AML-193 (cell line): ENCODE measurements around the gene LDLRAD4.

Experiments
- DNase-seq, 2 experiments: peaks; one replicate each; lab custom pipeline; 2025; lab: John Stamatoyannopoulos, UW

Gene LDLRAD4

DNA sequence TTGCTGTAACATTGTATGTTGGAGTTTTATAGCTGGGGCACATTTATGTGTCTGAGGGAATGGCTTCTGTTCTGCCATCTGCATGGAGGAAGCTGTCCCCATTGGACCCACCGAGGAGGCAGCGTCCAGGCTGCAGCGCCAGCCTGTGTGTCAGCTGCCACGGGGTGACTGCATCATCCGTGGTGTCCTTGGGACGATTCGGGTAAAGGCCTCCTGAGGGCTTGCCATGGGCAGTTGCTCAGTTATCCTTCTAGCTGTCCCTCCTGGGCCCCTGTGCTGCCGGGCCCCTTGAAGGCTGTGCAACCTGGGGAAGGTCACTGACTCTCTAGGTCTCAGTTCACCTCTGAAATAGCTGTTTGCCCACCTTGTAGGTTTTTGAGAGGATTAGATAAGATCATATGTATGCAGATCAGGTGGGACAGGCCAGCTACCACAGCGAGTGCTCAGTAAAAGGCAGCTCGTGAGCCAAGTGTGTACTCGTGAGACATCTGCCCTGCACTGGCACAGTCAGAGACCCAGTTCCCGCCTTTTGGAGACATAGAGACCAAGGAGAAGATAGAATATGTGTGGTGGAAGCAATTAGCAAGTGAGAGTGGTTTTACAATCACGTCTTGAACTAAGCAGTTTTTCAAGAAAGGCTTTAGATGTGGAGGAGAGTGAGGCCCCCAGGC is 10.6 kb downstream of the LDLRAD4 start:
- no peak for DNase-seq

DNA sequence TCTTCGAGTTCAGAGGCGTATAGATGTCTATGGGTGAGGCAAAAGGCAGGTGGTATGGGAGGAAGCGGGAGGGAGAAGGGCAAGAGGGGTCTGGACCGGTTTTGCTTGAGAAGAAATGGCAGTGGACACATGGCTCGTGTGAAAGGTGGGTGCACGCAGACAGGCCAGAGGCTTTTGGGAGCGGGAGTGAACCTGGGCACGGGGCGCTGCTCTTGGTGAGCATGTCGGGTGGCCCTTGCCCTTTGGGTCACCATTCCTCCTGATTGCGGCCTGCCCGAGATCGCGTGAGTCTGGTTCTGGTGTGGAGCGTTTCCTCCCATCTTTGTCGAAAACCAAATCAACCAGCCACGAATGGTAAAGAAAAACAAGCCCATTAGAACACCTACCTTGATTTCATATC is 12.6 kb downstream of the LDLRAD4 start:
- DNase-seq, result no peak

DNA sequence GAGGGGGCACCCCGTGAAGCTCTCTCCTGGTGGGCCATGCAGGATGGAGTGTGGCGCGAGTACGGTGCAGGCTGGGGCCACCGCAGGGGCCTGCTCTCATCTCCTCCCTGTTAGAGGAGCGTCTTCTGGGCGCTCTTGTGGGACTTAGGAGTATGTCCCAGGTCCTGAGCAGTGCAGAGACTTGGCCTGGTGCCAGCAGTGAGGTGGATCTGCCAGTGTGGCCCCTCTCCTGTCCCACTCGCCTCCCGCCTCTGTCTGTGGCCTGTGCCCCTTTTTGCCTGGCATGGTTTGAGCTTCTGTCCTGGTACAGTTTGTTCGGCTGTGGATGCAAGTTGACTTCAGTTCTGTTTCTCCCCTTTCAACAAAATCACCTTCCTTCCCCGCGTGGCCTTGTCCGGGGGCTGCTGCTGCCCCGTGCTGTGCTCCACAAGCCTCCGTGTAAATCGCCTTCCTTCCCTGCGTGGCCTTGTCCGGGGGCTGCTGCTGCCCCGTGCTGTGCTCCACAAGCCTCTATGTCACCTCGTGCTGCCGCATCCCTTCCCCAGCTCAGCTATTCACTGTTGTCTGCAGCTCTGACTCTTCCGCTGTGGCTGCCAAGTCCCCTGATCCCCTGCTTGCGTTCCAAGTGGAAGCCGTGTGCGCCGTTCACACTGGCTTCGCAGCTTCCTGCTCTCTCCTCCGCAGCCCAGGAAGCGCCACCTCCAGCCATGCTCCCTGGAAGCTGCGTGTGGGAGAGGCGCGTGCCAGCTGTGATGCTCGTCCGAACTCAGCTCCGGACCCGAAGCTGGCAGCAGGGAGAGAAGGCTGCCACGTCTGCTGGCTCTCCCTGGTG is 13.7 kb downstream of the LDLRAD4 start:
- DNase-seq, result no peak

DNA sequence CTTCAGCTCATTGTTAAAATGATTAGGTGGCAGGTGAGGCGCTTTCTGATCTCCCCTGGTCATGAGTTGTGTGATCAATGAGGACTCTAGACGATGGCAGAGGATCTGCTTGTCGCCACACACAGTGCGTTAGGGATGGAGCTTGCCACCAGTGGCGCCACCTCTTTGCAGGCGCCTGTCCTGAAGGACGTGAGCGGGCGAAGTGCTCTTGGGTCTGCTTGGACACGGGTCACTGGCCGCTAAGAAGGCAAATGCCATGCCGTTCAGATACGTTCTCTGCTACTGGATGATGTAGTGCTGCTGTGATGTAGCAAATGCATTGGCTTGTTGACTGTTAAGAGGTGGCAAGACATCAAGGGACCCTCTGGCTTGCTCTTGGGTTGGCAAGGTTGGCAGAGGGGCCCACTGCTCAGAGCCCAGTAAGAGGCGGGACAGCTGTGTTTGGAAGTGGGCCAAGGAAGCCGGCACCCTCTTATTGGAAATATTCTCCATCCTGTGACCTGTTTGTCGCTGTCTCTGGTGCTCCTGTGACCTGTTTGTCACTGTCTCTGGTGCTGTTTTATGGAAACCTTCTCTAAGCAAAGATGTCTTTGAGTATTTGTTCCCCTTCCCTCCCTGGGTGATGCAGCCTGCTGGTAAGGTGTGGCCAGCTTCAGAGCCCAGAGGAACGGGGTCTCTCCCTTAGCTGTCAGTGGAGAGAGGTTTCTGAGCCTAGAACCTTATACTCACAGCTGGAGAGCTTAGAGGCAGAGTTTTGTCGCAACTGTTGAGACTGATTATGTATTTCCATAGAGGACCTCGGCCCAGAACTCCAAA is 14.6 kb downstream of the LDLRAD4 start:
- DNase-seq, result no peak

DNA sequence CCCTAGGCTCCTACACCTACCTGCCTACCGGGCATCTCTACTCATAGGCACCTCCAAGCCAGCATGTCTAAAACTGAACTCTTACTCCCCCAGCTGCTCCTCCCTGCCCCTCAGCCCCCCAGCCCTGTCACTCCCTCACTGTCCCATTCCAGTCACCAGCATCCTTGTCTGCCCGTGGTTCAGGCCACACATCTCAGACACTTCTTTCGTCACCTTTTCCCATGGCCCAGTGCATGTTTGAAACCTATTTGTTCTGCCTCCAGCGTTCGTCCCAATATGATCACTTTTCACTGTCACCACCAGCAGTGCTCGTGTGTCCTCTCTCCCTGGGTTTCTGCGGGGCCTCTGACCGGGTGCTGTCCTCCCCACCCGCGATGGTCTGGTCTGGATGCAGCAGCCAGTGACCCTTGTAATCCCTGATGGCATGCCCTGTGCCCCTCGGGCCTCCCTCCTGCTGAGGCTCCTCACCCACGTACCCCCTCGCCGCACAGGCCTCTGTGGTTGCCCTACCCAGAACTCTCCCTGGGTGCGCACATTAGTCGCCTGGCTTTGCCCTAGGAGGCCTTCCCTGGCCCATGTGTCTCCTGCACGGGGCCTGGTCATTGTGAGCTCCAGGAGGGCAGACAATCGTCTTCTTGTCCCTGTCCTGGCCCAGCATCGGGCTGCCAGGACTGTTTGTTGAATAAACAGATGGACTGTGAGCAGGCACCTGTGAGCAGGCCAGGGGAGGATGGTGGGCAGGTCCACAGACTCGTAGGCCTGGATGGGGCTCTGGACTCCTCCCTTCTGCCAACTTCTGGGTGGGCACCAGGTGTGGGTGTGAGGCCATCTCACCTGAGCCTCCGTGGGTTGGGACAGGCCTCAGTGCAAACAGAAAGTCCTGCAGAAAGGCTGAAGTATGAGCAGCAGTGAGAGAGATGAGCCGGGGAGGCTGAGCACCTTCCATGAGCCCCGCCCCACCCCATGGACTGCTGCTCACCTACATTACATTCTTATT is 15.5 kb downstream of the LDLRAD4 start:
- no peak for DNase-seq

DNA sequence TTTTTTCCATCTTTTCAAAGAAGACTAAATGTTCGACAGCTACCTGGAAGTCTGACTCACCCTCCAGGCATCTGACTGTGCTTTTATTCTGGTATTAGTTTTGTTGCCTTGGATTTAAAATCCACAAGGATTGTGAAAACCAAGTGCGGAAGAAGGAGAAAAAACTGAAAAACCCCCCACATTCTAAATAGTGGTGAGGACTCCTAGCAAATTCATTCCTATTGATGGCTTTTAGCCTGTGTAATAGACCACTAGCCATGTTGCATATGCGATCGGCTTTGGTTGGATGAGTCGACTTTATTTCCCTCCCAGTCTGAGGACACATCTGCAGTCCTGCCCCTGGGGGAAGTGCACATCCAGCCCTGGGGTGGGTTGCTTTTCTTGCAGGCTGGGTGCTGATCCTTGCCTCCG is 16.9 kb downstream of the LDLRAD4 start:
- DNase-seq, result no peak

DNA sequence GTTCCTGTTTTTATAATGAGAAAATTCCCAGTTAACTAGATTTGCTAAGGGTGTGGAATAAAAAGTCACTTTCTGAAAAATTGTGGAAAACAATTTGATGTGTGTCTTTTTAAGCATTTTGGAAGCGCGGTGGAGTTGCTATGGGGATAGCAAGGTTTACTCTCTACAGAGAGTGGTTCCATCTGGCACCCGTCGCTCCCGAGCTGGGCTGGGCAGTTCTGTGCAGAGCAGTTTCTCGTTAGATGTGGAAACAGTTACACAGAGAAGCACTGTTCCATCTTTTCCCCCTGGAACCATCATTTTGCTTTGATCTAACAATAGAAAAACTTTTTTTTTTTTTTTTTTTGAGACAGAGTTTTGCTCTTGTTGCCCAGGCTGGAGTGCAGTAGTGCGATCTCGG is 17.4 kb downstream of the LDLRAD4 start:
- no peak for DNase-seq

DNA sequence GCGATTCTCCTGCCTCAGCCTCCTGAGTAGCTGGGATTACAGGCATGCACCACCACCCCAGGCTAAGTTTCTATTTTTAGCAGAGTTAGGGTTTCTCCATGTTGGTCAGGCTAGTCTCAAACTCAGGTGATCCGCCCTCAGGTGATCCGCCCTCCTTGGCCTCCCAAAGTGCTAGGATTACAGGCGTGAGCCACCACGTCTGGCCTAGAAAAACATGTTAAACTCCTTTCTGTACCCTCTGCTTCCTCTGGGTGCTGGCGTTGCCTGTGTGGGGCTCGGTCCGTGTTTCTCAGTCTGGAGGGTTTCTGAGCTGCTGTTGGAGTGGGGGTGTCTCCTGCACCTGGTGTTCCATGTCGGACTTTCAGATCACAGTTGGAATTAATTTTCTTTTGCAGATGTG is 17.9 kb downstream of the LDLRAD4 start:
- no peak for DNase-seq

DNA sequence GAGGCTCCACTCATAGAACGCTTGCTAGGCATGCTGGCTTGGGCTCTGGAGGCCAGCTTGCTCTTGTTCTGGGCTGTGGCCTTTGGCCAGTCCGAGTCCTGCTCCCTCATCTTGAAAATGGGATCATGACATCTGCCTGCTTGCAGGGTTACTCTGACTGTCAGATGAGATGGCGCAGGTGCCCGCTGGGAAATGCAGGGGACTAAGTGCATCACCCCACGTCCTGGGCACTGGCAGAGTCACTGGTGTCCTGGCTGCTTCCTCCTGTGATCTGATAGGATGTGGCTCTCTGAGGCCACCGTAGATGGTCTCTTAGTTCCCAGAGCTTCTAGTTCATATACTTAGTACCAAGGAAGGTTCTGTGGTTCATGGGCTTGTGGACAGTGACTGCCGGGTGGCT is 18.5 kb downstream of the LDLRAD4 start:
- DNase-seq, result no peak

DNA sequence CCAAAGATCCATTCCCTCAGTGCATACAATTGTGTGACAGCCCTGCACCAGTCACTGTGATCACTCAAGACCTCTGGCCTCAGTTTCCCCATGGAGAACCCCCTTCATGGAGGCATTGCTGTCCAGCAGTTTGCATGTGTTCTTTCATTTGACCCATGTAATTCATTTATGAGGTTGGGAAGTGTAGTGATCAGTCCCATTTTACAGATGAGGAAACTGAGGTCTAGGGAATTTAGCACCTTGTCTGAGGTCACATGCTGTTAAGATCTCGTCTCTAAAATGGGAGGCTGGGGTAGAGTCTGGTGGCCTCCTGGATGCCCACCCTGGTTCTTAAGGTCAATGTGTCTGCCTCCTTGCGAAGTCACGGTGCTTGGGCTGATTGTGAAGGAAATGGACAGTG is 19.1 kb downstream of the LDLRAD4 start:
- no peak for DNase-seq

DNA sequence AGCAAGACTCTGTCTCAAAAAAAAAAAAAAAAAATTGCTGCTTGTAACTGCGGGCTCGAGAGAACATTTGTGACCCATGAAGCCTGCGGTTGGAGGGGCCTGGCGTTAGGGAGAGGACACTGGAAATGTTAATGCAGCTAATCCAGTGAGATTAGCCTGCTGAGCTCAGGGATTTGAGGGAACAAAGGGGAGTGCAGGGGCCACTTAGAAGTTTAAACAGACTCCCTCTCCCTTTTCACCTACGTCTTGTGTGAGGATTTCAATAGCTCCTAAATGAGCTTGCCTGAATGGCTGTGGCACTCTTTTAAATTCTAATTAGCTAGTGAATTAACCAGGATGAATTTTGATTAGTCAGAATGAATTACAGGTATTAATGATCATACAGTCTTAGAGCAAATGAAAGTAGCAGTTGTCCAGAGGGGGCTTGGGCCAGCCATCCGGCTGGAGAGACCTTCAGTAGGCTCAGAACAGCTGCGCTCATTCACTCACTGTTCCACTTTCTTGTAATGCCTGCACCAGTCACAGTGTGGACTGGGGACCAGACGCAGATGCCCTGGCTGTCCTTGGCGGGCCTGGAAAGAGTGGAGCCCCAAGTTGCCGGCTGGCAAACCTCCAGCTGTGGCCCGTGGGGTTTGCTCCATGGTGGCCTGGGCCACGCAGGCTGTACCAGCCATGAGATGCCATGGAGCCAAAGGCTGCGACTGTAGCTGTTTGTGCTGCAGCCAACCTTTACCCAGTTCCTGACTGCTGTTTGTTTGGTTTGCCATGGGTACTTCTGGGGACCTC is 20.8 kb downstream of the LDLRAD4 start:
- no peak for DNase-seq

DNA sequence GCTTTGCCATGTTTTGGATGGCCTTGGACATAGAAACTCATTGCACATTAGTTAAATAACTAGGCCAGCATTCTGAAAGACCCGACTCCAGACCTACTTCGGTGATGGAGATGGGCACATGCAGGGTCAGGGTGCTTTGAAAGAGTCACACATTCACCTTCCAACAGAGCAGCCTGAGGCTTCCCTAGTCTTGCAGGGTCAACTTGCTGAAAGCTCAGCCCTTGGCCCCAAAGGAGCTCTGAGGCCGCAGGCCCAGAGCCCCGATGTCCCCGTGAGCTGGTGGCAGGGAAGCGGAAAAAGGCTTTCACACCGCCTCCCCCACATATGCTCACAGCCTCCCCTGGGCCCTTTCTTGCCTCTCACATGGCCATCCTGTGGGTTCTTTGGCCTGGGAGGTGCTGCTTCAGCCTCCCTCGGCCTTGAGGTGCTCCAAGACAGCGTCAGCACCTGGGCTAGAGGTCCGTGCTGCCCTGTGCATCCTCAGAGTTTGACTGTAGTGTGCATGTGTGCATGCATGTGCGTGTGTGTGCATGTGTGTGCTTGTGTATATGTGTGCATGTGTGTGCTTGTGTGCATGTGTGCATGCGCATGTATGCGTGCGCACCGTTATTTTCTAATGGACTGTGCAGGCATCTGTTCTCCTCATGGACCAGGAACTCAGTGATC is 21.6 kb downstream of the LDLRAD4 start:
- no peak for DNase-seq

DNA sequence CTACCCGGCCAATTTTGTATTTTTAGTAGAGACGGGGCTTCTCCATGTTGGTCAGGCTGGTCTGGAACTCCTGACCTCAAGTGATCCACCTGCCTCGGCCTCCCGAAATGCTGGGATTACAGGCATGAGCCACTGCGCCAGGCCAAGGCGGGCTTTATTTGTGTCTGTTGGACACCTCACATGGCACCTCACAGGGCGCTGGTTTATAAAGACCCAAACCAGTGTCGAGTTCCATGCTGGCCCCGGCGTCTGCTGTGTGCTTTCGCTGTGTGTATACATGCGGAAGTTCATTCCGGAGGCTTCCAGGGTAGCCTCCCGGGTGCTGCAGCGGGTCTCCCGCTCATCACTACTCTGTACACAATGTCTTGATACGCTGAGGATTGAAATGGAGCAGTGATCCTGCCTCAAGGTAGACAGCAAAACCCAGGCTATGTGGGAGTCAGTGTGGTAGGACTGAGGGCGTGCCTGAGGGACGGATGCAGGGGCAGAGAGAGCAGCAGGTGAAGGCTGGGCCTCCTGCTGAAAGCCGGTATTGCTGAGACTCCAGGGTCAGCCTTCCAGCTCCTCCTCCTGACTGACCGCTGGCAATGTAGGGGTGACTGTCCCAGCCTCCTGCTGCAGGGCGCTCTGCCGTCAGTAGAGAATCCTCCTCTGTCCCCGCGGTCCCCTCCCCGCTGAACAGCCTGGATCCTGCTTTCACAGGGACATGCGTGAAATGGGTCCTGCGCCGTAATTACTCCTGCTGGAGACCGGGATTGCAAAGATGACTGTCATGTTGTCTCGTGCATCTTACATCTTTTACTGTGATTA is 22.7 kb downstream of the LDLRAD4 start:
- DNase-seq, result no peak

DNA sequence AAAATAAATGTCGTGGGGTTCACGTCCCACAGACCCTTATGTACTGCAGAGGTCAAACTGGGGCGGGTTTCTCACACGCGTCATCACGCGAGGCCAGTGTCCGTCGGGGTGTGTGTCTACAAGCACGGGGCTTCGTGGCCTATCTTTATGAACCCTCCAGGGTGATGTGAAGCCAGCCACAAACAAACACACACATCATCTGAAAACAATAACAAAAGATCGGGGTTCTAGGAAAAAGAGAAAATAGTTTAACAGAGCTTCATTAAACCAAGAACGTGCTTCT is 23.3 kb downstream of the LDLRAD4 start:
- no peak for DNase-seq

DNA sequence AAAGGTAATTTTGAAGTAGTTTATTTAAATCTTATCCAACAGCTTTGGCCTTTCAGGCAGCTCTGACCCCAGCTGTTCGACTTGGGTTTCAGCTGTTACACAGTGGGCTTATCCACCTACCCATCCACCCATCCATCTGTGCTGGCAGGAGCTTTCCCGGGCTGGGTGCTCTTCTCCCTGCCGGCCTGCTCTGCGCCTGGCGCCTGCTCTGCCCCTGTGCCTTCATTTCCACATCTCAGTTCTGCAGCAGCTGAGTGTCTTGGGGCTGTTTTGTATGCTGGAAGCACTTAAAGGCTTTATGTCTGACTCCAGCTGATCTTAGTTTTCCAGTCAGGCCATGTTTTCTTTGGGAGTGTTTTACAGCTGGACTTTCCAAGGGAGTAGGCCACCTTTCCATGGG is 24.2 kb downstream of the LDLRAD4 start:
- no peak for DNase-seq

DNA sequence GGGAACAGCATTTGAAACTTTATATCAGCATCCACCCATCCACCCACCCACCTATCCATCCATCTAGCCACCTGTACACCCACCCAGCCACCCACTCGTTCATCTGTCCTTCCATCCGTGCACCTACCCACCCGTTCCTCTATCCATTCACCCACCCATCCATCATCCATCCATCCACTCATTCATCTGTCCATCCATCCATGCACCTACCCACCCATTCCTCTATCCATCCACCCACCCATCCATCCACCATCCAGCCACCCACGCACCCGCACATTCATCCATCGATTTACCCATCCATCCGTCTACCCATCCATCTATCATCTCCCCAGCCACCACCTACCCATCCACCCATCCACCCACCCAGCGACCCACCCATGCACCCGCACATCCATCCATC is 24.8 kb downstream of the LDLRAD4 start:
- DNase-seq, result no peak

DNA sequence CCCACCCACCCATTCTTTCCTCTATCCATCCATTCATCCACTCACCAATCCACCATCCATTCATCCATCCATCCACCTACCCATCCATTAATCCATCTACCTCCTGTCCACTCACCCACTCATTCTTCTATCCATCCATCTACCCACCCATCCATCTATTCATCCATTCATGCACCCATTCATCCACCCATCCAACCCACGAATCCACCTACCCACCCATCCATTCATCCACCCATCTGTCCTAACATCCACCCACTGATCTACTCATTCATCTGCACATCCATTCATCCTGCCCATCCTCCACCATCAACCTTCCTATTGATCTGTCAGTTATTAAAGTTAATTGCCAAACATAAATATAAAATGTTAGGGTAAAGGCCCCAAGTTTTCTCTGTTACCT is 25.6 kb downstream of the LDLRAD4 start:
- no peak for DNase-seq

DNA sequence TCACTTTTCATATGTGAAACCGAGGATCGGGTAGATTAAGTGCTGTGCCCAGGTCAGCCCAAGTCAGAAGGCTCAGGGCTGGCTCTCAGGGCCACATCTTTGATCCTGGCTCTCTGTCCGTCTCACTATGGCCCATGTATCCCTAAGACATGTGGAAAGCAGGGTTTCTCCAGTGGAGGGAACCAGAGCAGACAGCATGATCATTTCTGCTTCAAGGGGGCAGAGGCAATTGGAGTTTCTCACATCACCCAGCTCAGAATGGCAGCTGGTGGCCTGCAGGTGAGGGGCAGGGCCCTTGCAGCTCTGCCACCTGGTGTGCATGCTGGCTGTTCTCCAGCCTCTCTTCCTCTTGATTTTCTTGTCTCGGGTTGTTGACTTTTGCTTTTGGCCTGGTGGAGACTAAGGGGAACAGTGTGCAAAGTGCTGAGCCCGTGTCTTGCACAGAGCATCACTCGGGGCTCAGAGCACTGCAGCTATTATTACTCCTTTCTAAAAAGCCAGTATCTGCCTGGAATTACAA is 27.0 kb downstream of the LDLRAD4 start:
- DNase-seq, result no peak

DNA sequence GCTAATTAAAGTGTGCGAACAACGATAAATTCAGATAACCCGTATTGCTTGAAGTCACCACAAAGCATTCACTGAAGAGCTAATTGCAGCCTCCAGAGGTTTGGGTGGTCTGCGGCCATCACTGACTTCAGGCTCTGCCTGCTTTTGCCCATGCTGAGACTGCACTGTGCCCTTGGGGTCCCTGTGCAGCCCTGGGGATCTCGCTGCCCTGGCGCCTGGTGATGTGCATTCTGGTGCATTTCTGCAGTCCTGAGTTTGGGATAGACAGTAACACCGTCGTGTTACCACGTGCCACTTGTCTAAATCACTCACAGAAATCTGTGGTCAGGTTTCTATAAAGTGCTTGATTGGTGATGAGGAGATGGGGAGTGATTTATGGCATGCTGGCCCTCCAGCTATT is 27.6 kb downstream of the LDLRAD4 start:
- DNase-seq, result no peak
